ENCODE measurements around the gene LEFTY1.

LEFTY1 gene

GRCh38 chr1:225875044-225875815 is 13.7 kb downstream of the LEFTY1 start:
- Histone ChIP-seq H3K9me3 (ENCODE audit: control insufficient read depth, low read length) (no peaks in the 10 kb centered on the region), H3K9ac (ENCODE audit: low read length) (no peak overlapping the region), H3K4me1 (ENCODE audit: control insufficient read depth, insufficient read depth, low read length) (peaks cover 35% of the 10 kb centered on the region), H3K4me3 (ENCODE audit: low read length) (no peak overlapping the region), H3K27me3 (replicated peaks; ENCODE audit: control insufficient read depth, insufficient read depth, low read length) (no peaks in the 10 kb centered on the region), H3K36me3 (ENCODE audit: control insufficient read depth, insufficient read depth, low read length, severe bottlenecking) (peaks cover 53% of the 10 kb centered on the region)
- DNase-seq (ENCODE audit: low read depth): no peak

- no peaks in the 10 kb centered on the region for H3K9me3 ChIP-seq (ENCODE audit: control insufficient read depth, low read length)
- peaks cover 27% of the 10 kb centered on the region for H3K4me1 ChIP-seq (ENCODE audit: control insufficient read depth, insufficient read depth, low read length)
- peaks cover 60% of the 10 kb centered on the region for H3K36me3 ChIP-seq (ENCODE audit: control insufficient read depth, insufficient read depth, low read length, severe bottlenecking)
- no peak overlapping the region for H3K9ac ChIP-seq (ENCODE audit: low read length)
- H3K27me3 ChIP-seq (replicated peaks; ENCODE audit: control insufficient read depth, insufficient read depth, low read length): no peaks in the 10 kb centered on the region
- no peak for DNase-seq (ENCODE audit: low read depth)
- H3K4me3 ChIP-seq (ENCODE audit: low read length): no peak overlapping the region
These were observed 14.5 kb downstream of the LEFTY1 start for GRCh38 chr1:225874431-225874830.

GRCh38 chr1:225873281-225873850 is 15.6 kb downstream of the LEFTY1 start:
- Histone ChIP-seq H3K27me3 (replicated peaks; ENCODE audit: control insufficient read depth, insufficient read depth, low read length) (no peaks in the 10 kb centered on the region), H3K36me3 (ENCODE audit: control insufficient read depth, insufficient read depth, low read length, severe bottlenecking) (peaks cover 70% of the 10 kb centered on the region)

GRCh38 chr1:225872075-225872430 is 16.9 kb downstream of the LEFTY1 start:
- no peaks in the 10 kb centered on the region for H3K27me3 ChIP-seq (replicated peaks; ENCODE audit: control insufficient read depth, insufficient read depth, low read length)
- no peaks in the 10 kb centered on the region for H3K9me3 ChIP-seq (ENCODE audit: control insufficient read depth, low read length)
- peaks cover 3% of the 10 kb centered on the region for H3K4me1 ChIP-seq (ENCODE audit: control insufficient read depth, insufficient read depth, low read length)
- DNase-seq (ENCODE audit: low read depth): no peak
- H3K36me3 ChIP-seq (ENCODE audit: control insufficient read depth, insufficient read depth, low read length, severe bottlenecking): peaks cover 79% of the 10 kb centered on the region
- H3K4me3 ChIP-seq (ENCODE audit: low read length): no peak overlapping the region
- no peak overlapping the region for H3K9ac ChIP-seq (ENCODE audit: low read length)

More at GRCh38 chr1:225873281-225873850, 15.6 kb downstream of the LEFTY1 start:
- H3K4me3 ChIP-seq (ENCODE audit: low read length): no peak overlapping the region
- H3K9ac ChIP-seq (ENCODE audit: low read length): no peak overlapping the region
- no peaks in the 10 kb centered on the region for H3K9me3 ChIP-seq (ENCODE audit: control insufficient read depth, low read length)
- DNase-seq (ENCODE audit: low read depth): no peak
- H3K4me1 ChIP-seq (ENCODE audit: control insufficient read depth, insufficient read depth, low read length): peaks cover 16% of the 10 kb centered on the region

GRCh38 chr1:225871359-225872074 is 17.4 kb downstream of the LEFTY1 start:
- no peak for DNase-seq (ENCODE audit: low read depth)
- H3K4me1 ChIP-seq (ENCODE audit: control insufficient read depth, insufficient read depth, low read length): no peaks in the 10 kb centered on the region
- no peak overlapping the region for H3K4me3 ChIP-seq (ENCODE audit: low read length)
- no peaks in the 10 kb centered on the region for H3K9me3 ChIP-seq (ENCODE audit: control insufficient read depth, low read length)
- H3K36me3 ChIP-seq (ENCODE audit: control insufficient read depth, insufficient read depth, low read length, severe bottlenecking): peaks cover 81% of the 10 kb centered on the region
- no peaks in the 10 kb centered on the region for H3K27me3 ChIP-seq (replicated peaks; ENCODE audit: control insufficient read depth, insufficient read depth, low read length)
- H3K9ac ChIP-seq (ENCODE audit: low read length): no peak overlapping the region

GRCh38 chr1:225870911-225871310 is 18.0 kb downstream of the LEFTY1 start:
- Histone ChIP-seq H3K4me3 (ENCODE audit: low read length) (no peak overlapping the region), H3K4me1 (ENCODE audit: control insufficient read depth, insufficient read depth, low read length) (peaks cover 5% of the 10 kb centered on the region), H3K9ac (ENCODE audit: low read length) (no peak overlapping the region), H3K9me3 (ENCODE audit: control insufficient read depth, low read length) (no peaks in the 10 kb centered on the region), H3K27me3 (replicated peaks; ENCODE audit: control insufficient read depth, insufficient read depth, low read length) (no peaks in the 10 kb centered on the region), H3K36me3 (ENCODE audit: control insufficient read depth, insufficient read depth, low read length, severe bottlenecking) (peaks cover 82% of the 10 kb centered on the region)
- no peak for DNase-seq (ENCODE audit: low read depth)

GRCh38 chr1:225868631-225869330 is 20.2 kb downstream of the LEFTY1 start:
- H3K4me3 ChIP-seq (ENCODE audit: low read length): no peak overlapping the region
- H3K9me3 ChIP-seq (ENCODE audit: control insufficient read depth, low read length): no peaks in the 10 kb centered on the region
- H3K27me3 ChIP-seq (replicated peaks; ENCODE audit: control insufficient read depth, insufficient read depth, low read length): no peaks in the 10 kb centered on the region
- no peak overlapping the region for H3K9ac ChIP-seq (ENCODE audit: low read length)
- H3K36me3 ChIP-seq (ENCODE audit: control insufficient read depth, insufficient read depth, low read length, severe bottlenecking): peaks cover 84% of the 10 kb centered on the region
- H3K4me1 ChIP-seq (ENCODE audit: control insufficient read depth, insufficient read depth, low read length): peaks cover 7% of the 10 kb centered on the region
- no peak for DNase-seq (ENCODE audit: low read depth)

- Histone ChIP-seq H3K9me3 (ENCODE audit: control insufficient read depth, low read length) (no peaks in the 10 kb centered on the region), H3K4me1 (ENCODE audit: control insufficient read depth, insufficient read depth, low read length) (peaks cover 7% of the 10 kb centered on the region), H3K9ac (ENCODE audit: low read length) (no peak overlapping the region), H3K4me3 (ENCODE audit: low read length) (no peak overlapping the region), H3K36me3 (ENCODE audit: control insufficient read depth, insufficient read depth, low read length, severe bottlenecking) (peaks cover 89% of the 10 kb centered on the region), H3K27me3 (replicated peaks; ENCODE audit: control insufficient read depth, insufficient read depth, low read length) (no peaks in the 10 kb centered on the region)
- no peak for DNase-seq (ENCODE audit: low read depth)
These were observed 22.0 kb downstream of the LEFTY1 start for GRCh38 chr1:225866981-225867380.

GRCh38 chr1:225866061-225866837 is 22.7 kb downstream of the LEFTY1 start:
- DNase-seq (ENCODE audit: low read depth): no peak
- Histone ChIP-seq H3K4me1 (ENCODE audit: control insufficient read depth, insufficient read depth, low read length) (peaks cover 7% of the 10 kb centered on the region), H3K36me3 (ENCODE audit: control insufficient read depth, insufficient read depth, low read length, severe bottlenecking) (peaks cover 89% of the 10 kb centered on the region)

GRCh38 chr1:225865514-225865913 is 23.4 kb downstream of the LEFTY1 start:
- Histone ChIP-seq H3K36me3 (ENCODE audit: control insufficient read depth, insufficient read depth, low read length, severe bottlenecking) (peaks cover 89% of the 10 kb centered on the region), H3K9me3 (ENCODE audit: control insufficient read depth, low read length) (no peaks in the 10 kb centered on the region), H3K27me3 (replicated peaks; ENCODE audit: control insufficient read depth, insufficient read depth, low read length) (no peaks in the 10 kb centered on the region), H3K9ac (ENCODE audit: low read length) (no peak overlapping the region), H3K4me1 (ENCODE audit: control insufficient read depth, insufficient read depth, low read length) (peaks cover 7% of the 10 kb centered on the region), H3K4me3 (ENCODE audit: low read length) (no peak overlapping the region)
- no peak for DNase-seq (ENCODE audit: low read depth)

More at GRCh38 chr1:225866061-225866837, 22.7 kb downstream of the LEFTY1 start:
- no peak overlapping the region for H3K9ac ChIP-seq (ENCODE audit: low read length)
- H3K27me3 ChIP-seq (replicated peaks; ENCODE audit: control insufficient read depth, insufficient read depth, low read length): no peaks in the 10 kb centered on the region
- no peak overlapping the region for H3K4me3 ChIP-seq (ENCODE audit: low read length)
- no peaks in the 10 kb centered on the region for H3K9me3 ChIP-seq (ENCODE audit: control insufficient read depth, low read length)

Measured in adipocyte (in vitro differentiated cells).